GM10248 (cell line): ENCODE results near the gene VPS9D1.
"Not testable (repeated sequence)": the region's sequence is repeated elsewhere in the genome, so short reads cannot be mapped to it uniquely, and the experiment has no call there.

Experiments
- CTCF ChIA-PET: fragments of 300-600 bp; sonication (Branson Sonifier 250); formaldehyde crosslinking; extraction: SDS; loops from one replicate; lab custom pipeline; 2021; ENCODE audit warnings: antibody characterized with exemption; lab: Yijun Ruan, JAX
- POLR2A ChIA-PET: fragments of 350-650 bp; sonication (Branson Sonifier 250); formaldehyde crosslinking; extraction: SDS; loops from one replicate; lab custom pipeline; 2020; ENCODE audit warnings: antibody characterized with exemption; lab: Yijun Ruan, JAX
- DNase-seq: peaks from one replicate; pipeline ENCODE4 v3.0.0; 2012; ENCODE audit errors: extremely low spot score
- CTCF ChIP-seq: IDR thresholded peaks from 2 replicates; pipeline ENCODE4 v1.5.1; 2012; ENCODE audit warnings: mild to moderate bottlenecking, low read depth; ENCODE audit errors: extremely low read depth, missing control alignments, control extremely low read depth

VPS9D1 gene

GRCh38 chr16:89693931-89694783 lies 26.5 kb downstream of the VPS9D1 start:
- CTCF ChIA-PET: no interaction called here
- TF ChIP-seq CTCF: no peak
- no peak for DNase-seq
- POLR2A ChIA-PET: interaction anchor here (0.6 kb wide), 1 partner anchor 123 kb away, joined by 5 read pairs; no protein-coding TSS in a partner anchor

GRCh38 chr16:89693289-89693731 lies 27.4 kb downstream of the VPS9D1 start:
- no peak for DNase-seq
- TF ChIP-seq CTCF: no peak
- CTCF ChIA-PET: no interaction called here
- POLR2A ChIA-PET: no interaction called here

GRCh38 chr16:89691986-89692569 lies 28.6 kb downstream of the VPS9D1 start:
- no peak for TF ChIP-seq CTCF
- DNase-seq: no peak
- ChIA-PET POLR2A (no interaction called here), CTCF (interaction anchor here (1.5 kb wide), 1 partner anchor 8 kb away, joined by 3 read pairs; no protein-coding TSS in a partner anchor)

- CTCF ChIA-PET: interaction anchor here (1.5 kb wide), 1 partner anchor 9 kb away, joined by 3 read pairs; no protein-coding TSS in a partner anchor
- DNase-seq: no peak
- POLR2A ChIA-PET: no interaction called here
- TF ChIP-seq CTCF: no peak
Measured at GRCh38 chr16:89691231-89691985, 29.3 kb downstream of the VPS9D1 start.

- POLR2A ChIA-PET: no interaction called here
- DNase-seq: no peak
- no peak for TF ChIP-seq CTCF
- CTCF ChIA-PET: no interaction called here
Measured at GRCh38 chr16:89690392-89690901, 30.3 kb downstream of the VPS9D1 start.

GRCh38 chr16:89689621-89690020 lies 31.1 kb downstream of the VPS9D1 start:
- ChIA-PET POLR2A (interaction anchor here (1.6 kb wide), 1 partner anchor 11 kb away, joined by 5 read pairs; no protein-coding TSS in a partner anchor), CTCF (interaction anchor here (1.0 kb wide), 1 partner anchor 10 kb away, joined by 3 read pairs; no protein-coding TSS in a partner anchor)
- DNase-seq: not testable (repeated sequence)
